ENCODE results near the gene XYLT1.

DNA sequence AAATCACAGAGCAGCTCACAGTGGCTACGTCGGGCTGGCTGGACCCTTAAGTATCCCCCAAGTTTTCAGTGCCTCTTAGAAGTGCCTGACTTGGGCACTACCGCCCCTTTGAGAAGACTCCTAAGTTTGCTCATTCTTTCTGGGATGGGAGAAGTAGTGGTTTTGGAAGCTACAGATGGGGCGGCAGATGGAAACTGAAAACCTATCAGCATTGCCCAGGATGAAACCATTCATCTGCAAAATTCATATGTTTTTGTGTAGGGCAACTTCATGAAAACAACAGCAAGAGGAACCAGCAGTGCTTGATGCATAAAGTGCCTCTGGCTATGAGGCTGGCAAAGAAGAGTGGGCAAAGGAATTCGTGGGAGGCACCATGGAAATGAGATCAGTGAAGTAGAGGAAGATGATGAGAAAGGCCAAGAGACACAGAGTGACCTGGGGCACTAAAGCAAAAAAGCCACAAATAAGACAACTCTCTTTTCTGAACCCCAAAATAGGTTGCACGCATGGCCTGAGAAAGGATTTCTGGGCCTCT, 277.1 kb downstream of the XYLT1 start:
- TF ChIP-seq, protein P1, sequence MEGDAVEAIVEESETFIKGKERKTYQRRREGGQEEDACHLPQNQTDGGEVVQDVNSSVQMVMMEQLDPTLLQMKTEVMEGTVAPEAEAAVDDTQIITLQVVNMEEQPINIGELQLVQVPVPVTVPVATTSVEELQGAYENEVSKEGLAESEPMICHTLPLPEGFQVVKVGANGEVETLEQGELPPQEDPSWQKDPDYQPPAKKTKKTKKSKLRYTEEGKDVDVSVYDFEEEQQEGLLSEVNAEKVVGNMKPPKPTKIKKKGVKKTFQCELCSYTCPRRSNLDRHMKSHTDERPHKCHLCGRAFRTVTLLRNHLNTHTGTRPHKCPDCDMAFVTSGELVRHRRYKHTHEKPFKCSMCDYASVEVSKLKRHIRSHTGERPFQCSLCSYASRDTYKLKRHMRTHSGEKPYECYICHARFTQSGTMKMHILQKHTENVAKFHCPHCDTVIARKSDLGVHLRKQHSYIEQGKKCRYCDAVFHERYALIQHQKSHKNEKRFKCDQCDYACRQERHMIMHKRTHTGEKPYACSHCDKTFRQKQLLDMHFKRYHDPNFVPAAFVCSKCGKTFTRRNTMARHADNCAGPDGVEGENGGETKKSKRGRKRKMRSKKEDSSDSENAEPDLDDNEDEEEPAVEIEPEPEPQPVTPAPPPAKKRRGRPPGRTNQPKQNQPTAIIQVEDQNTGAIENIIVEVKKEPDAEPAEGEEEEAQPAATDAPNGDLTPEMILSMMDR (conservative IDR thresholded peaks at IDR 0.05; ENCODE audit: low read depth, low read length): no peak
- TF ChIP-seq EZH2 (IDR thresholded peaks at IDR 0.05; ENCODE audit: low read length, unreplicated experiment): no peak
- no peak for TF ChIP-seq EZH2phosphoT487 (IDR thresholded peaks at IDR 0.05; ENCODE audit: borderline replicate concordance, low read length)
